Activated T-helper 1 cell treated with Interleukin-2 at 50 U/mL for 16 hours (primary cell): Measurements from ENCODE around the gene TEX14.

Experiments used
- DNase-seq: peaks from one replicate; pipeline ENCODE4 v3.0.0-alpha.2; 2020; ENCODE audit warnings: low read depth

TEX14 gene

DNA sequence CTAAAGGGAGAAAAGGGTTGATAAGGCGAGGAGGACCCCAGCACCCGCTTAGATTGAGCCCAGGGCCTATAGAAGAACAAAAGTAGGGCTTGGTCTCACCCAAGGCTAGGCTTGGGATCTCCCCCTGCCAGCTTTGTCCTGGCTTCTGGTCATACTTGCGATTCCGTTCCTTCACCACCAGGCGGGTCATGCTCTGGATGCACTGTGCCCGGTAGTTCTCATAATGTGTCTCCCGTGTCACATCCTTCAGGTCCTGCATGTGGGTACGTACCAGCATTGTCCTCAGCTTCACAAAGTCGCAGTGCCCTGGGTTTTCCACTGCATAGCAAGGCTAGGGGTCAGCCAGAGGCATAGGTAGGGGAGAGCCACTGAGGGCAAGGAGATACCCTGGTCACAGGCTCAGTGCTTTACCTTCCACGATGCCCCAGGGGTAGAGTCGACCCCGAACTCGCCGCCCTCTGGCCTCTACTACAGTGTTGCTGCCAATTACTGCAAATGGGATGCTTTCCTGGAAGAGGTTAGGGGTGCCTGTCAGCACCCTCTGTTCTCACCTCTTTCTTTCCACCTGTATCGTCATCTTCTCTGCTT lies 170.9 kb downstream of the TEX14 start:
- no peak for DNase-seq

DNA sequence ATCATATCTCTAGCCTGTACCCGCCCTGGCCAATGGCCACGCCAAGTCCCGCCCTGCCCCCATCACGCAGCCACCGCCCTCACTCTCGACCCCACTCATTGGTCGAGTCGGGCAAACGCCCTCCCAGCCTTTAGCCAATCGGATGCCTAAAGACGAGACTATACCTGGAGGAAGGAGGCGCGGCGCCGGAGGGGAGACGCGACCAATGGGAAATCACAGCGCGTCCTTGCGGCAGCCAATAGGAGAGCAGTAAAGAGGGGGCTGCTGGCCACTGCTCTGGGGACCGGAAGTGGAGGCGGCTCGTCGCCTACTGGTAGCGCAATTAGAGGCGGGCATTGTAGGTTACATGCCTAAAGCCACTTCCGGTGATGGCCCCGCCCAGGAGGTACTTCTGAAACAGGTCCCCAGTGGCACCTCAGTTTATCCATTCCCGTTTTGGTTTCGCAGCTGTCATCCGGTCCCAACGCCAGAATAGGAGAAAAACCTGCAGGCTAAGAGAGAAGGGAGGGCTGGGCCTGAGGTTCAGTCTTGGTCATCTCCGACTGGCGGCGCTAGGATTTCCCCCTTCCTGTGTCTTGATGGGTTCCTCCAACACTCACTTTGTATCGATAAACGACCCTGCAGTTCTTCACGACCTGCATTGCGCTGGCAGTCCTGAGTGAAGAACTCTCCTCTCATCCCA lies 173.8 kb downstream of the TEX14 start:
- DNase-seq = peak; percentile 99

GRCh38 chr17:58517378-58517927 lies 174.4 kb downstream of the TEX14 start:
- DNase-seq = no peak

- DNase-seq = no peak
These were observed 175.0 kb downstream of the TEX14 start for GRCh38 chr17:58516644-58517377.

GRCh38 chr17:58515286-58515685 lies 176.6 kb downstream of the TEX14 start:
- no peak for DNase-seq

DNA sequence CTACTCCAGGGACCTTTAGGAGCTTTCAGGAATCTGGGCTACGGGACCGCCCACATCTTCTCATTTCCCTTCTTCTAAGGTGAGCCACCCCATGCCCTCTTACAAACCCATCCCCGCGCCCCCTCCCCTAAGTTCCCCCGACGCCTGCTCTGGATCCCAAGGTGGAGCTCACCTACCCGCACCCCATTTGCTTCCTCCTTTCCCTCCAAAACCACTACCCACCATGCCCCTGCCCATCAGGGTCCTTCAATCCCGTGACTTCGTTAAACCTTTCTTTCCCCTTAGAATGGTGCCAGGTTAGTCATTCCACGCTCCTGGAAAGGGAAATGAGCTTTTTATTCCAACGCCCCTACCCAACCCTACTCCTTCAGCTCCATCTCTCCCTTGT lies 177.1 kb downstream of the TEX14 start:
- no peak for DNase-seq

GRCh38 chr17:58513965-58514769 lies 177.7 kb downstream of the TEX14 start, which contains the start of gene MTMR4:
MTMR4 (minus strand) TSS chr17:58514638; CDS start chr17:58514407, 231 bp downstream.
- peak; percentile 67 for DNase-seq

GRCh38 chr17:58513267-58513964 lies 178.4 kb downstream of the TEX14 start:
- DNase-seq = no peak

GRCh38 chr17:58510075-58510474 lies 181.8 kb downstream of the TEX14 start:
- DNase-seq = no peak

GRCh38 chr17:58508341-58509067 lies 183.3 kb downstream of the TEX14 start:
- DNase-seq = no peak

DNA sequence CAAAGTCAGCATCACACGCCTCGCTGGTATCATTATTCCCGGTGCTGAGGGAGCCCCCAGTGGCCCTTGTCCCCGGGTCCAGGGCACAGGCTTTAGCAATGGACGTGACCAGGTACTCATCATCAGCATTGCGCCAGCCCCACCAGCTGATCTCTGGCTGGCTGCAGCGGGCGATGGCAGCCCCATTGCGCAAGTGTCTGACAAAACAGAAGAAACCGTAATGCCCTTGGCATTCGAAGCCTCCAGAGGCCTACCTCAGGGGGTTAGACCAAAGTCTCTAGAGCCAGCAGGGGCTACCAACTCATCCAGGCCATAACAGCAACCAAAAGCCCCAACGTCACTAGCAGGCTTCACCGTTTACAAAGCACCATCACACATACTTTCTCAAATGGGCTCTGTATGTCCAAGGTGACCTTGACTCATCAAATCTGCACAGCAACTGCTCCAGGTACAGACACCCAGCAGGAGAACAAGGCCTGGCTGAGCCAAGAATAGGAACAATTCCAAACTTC lies 184.7 kb downstream of the TEX14 start:
- DNase-seq = no peak
